Left colon (tissue), 2 donors: ENCODE data around the gene RBM46. TPM values are rescaled to one million over a fixed set of nuclear protein-coding genes. Genes with fewer than 3 reads are reported as not detected.
"Not testable (repeated sequence)": the region's sequence is repeated elsewhere in the genome, so short reads cannot be mapped to it uniquely, and the experiment has no call there.

ENCODE experiments used
- ATAC-seq: fragments of 200-7000 bp; cut with Tn5 transposase; one replicate; pipeline ENCODE4 v1.9.1; 2020; ENCODE audit warnings: mild to moderate bottlenecking, moderate library complexity
- DNase-seq, 2 donors: peaks; one replicate each; pipeline ENCODE4 v3.0.0-alpha.2; 2020
- intact Hi-C, 2 donors: fragments of 100-400 bp; cut with DNase I in 1 of 2; cut with micrococcal nuclease in 1 of 2; formaldehyde crosslinking; loops; one replicate each; pipeline versions ENCODE4 v1.11.2 to v1.14.0; 2022; cut with DNase I, micrococcal nuclease
- total RNA-seq, 2 donors: library from RNA; stranded (reverse); fragmentation: NEBNext Ultra II Directional; extraction: Animal tissue kit (Norgen Biotek cat#: 25700); gene quantifications; one replicate each; pipeline ENCODE4 v1.2.1, GENCODE V29; 2021
- donor health status: DM: no; HTN: no; CAD: no.
- donor health status: DM: yes; HTN: yes; CAD: no.

Gene RBM46
- total RNA-seq, 2 donors from 2014 or later: not detected

- no peak for ATAC-seq
- intact Hi-C loops: no loop called here
- DNase-seq: no peak
Measured at GRCh38 chr4:154818230-154818629, 37.2 kb downstream of the RBM46 start.

DNA sequence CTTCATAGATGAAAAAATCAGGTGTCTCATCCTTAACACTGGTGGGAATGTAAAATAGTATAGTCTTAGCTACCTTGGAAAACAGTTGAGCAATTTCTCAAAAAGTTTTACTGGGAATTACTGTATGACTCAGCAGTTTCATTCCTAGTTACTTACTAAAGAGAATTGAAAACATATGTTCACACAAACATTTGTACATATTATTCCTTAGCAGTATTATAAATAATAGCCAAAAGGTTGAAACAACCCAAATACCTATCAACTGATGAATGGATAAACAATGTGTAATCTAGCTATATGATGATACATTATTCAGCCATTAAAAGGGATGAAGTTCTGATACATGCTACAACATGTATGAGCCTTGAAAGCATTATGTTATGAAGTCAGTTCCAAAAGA, 41.7 kb downstream of the RBM46 start:
- no peak for DNase-seq
- ATAC-seq: no peak
- intact Hi-C loops: no loop called here

- ATAC-seq: no peak
- no peak for DNase-seq
- intact Hi-C loops: no loop called here
Measured at GRCh38 chr4:154836030-154836429, 55.0 kb downstream of the RBM46 start.

- intact Hi-C loops: no loop called here
- ATAC-seq (no peak), DNase-seq (no peak)
Measured at GRCh38 chr4:154836513-154836912, 55.4 kb downstream of the RBM46 start.

DNA sequence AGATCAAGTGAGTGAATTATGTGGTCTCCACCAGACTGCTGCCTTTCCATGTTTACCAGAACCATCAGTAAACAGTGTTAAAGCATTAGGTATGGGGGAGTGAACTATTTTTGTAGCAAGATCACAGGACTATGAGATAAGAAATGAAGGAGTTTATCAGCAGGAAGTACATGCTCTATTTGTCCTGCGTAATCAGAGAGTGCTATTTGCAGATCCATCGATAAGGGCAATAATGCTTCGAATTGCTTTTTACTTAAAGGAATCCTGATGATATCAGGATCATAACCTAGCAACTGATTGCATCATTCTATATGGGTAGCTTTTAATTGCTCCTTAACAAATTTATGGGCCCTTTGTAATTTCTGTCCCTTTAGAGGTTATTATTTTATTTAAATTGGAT, 57.1 kb downstream of the RBM46 start:
- ATAC-seq (no peak), DNase-seq (no peak)
- intact Hi-C loops: no loop called here

GRCh38 chr4:154838694-154839093, 57.6 kb downstream of the RBM46 start:
- no peak for DNase-seq
- intact Hi-C loops: no loop called here
- no peak for ATAC-seq

DNA sequence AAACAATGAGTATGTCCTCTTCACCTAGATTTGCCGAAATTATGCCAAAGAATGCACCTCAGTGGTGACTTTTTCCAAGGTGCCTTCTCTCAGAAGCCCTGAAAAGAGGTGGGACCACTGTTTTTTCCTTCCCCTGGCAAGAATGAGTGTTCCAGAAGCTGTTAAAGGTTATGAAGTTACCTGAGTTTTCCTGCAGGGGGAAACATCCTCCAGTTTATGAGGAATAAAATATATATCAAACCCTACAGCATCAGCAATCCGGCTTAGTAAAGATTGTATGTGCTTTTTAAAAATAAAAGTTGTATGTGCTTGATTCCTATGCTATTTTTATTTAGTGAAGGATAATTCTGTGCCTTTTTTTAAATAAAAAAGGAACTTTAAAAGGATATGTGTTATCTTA, 73.3 kb downstream of the RBM46 start:
- no peak for DNase-seq

GRCh38 chr4:154858166-154858565, 77.1 kb downstream of the RBM46 start:
- intact Hi-C loops: no loop called here
- DNase-seq: no peak
- ATAC-seq: no peak

More for the DNA sequence above, 73.3 kb downstream of the RBM46 start:
- ATAC-seq: no peak
- intact Hi-C loops: no loop called here

GRCh38 chr4:154868414-154869194, 87.5 kb downstream of the RBM46 start:
- ATAC-seq (no peak), DNase-seq (no peak)
- intact Hi-C loops: no loop called here

GRCh38 chr4:154869301-154869700, 88.2 kb downstream of the RBM46 start:
- no peak for ATAC-seq
- intact Hi-C loops: no loop called here
- no peak for DNase-seq

- intact Hi-C loops: no loop called here
- no peak for ATAC-seq
- DNase-seq: no peak
Measured at GRCh38 chr4:154872198-154872597, 91.1 kb downstream of the RBM46 start.

- intact Hi-C loops: not testable (repeated sequence)
Measured at GRCh38 chr4:154874049-154874448, 93.0 kb downstream of the RBM46 start.

DNA sequence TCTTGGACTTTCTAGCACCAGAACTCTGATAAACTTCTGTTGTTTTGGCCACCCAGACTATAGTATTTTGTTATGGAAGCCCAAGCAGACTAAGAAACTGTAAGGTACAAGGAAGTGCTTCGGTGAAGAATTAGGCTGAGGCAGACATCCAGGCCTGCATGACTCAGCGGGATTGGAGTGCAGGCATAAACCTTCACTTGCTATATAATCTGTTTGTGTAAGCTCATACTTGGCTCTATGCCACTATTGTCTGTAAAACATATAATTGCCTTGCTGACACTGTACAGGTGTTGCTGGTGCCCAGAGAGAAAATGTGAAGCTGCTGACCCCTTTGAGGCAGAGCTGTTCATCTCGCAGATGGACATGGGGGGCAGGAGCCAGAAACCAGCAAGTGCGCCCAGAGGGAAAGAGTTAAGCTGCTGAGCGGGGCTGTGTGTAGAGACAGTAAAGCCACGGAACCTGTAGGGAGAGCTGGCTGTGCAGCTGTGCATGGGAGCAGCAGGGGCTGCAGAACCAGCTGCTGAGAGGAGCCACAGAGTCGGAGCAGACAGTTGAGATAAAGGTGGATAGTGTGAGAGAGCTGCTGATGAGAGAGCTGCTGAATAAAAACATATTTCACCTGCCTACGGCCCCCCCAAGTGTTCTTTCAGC, 96.2 kb downstream of the RBM46 start:
- DNase-seq (peak in 1 of 2 donors; percentile 34), ATAC-seq (peak; percentile 64)
- intact Hi-C loops: no loop called here

More at GRCh38 chr4:154874049-154874448, 93.0 kb downstream of the RBM46 start:
- DNase-seq, ATAC-seq: not testable (repeated sequence)

Other genes starting within 250 kb of the RBM46 start
- gene PLRG1, start 230.9 kb upstream of the RBM46 start, total RNA-seq: 10 to 100 TPM; 57.4 to 57.9 TPM
- not detected for gene FGB, start 218.3 kb upstream of the RBM46 start, total RNA-seq
- not detected for gene FGA, start 190.5 kb upstream of the RBM46 start, total RNA-seq
- gene FGG, start 168.6 kb upstream of the RBM46 start, total RNA-seq: not detected
- under 1 TPM; 0.18 to 0.53 TPM for gene LRAT, start 37.3 kb upstream of the RBM46 start, total RNA-seq